GM10266 (cell line): Measurements from ENCODE around the gene KCNB1.

Source experiments
- DNase-seq: peaks from one replicate; pipeline ENCODE4 v3.0.0; 2012; ENCODE audit errors: extremely low spot score
- TF ChIP-seq, protein P1 (sequence below): IDR thresholded peaks from 2 replicates; pipeline ENCODE4 v1.5.1; 2012; ENCODE audit warnings: mild to moderate bottlenecking, low read depth; ENCODE audit not compliant: control insufficient read depth, insufficient read depth; ENCODE audit errors: missing control alignments

Gene KCNB1

DNA sequence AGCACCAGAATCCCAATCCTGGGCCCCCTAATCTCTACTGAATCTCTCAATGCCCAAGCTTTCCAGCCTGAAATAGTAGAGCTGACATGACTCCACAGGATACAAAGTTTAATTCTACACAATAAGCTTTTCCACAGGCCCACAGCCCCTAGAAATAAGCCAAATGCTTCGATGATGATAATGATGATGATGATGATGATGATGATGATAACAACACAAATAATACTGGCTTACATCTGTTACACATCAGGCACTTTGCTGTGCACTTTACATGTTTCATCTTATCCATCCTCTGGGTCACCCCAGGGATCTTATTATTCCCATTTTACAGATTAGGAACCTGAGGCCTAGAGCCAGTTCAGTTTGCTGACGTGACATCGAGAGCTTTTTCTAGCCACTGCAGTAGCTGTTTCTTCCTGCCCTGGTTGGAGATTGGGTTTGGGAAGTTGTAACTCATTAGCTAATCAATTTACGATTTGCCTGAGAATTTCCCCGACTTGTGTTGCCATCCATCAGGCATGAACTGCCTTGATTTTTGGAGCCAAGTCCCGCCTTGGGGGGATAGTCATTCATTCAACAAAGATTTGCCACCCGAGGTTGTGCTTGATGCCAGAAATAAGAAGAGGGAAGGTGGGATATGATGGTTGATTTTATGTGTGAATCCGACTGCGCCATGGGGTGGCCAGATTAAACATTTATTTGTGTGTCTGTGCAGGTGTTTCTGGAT is 20.4 kb downstream of the KCNB1 start:
- DNase-seq: no peak
- TF ChIP-seq, protein P1, sequence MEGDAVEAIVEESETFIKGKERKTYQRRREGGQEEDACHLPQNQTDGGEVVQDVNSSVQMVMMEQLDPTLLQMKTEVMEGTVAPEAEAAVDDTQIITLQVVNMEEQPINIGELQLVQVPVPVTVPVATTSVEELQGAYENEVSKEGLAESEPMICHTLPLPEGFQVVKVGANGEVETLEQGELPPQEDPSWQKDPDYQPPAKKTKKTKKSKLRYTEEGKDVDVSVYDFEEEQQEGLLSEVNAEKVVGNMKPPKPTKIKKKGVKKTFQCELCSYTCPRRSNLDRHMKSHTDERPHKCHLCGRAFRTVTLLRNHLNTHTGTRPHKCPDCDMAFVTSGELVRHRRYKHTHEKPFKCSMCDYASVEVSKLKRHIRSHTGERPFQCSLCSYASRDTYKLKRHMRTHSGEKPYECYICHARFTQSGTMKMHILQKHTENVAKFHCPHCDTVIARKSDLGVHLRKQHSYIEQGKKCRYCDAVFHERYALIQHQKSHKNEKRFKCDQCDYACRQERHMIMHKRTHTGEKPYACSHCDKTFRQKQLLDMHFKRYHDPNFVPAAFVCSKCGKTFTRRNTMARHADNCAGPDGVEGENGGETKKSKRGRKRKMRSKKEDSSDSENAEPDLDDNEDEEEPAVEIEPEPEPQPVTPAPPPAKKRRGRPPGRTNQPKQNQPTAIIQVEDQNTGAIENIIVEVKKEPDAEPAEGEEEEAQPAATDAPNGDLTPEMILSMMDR: no peak

- TF ChIP-seq, protein P1: no peak
- DNase-seq: no peak
Observed at GRCh38 chr20:49460916-49461315, 21.6 kb downstream of the KCNB1 start.

DNA sequence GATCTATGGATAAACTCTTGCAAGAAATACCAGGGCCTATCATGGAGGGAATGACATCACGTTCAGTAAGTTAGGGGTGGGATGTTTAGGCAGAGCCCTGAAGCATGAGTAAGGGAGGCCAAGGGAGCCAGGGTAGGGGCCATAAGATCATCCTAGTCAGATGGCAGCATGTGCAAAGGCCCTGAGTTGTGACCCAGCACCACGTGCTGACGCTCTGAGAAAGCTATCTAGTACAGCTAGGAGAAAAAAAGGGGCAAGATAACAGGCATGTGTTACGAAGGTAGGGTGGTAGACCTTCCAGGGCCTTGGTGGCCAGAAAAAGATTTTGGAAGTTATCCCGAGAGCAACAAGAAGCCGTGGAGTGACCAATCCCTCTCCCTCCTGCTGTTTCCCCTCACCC is 22.3 kb downstream of the KCNB1 start:
- TF ChIP-seq, protein P1: no peak
- no peak for DNase-seq

DNA sequence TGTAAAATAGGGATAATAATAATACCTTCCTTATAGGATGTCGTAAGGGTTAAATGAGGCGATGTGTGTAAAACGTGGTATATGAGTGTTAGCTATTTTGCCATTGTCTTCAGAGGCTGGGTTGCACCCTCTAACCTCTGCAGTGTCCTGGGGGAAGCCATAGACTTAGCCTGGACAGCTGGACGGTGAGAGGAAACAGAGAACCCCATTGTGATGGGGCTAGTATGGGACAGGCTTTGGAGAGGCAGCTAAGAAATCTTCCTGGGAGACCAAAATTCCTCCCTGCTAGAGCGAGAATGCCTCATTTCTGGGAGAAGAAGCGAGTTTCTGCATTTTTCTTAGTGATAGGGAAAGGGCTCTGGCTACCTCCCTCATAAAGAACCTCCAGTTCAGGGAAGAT is 22.8 kb downstream of the KCNB1 start:
- DNase-seq: no peak
- TF ChIP-seq, protein P1: no peak

DNA sequence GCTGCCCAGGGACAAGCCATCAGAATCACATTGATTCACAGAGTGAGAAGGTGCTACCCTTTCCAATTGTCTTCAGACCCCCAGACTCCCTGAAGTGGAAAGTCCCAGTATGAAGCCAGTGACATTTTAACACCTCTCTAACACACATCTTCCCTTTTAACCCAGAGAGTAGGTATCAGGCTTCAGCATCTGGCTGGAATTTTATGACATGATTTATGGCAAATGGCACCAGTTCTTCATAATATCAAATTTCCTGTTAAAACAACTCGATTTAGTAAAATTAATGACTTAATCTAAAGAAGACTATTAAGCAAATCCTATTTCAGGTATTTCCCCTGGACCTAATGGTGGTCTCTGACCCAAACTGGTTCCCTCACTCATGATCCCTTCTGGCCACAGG is 25.0 kb downstream of the KCNB1 start:
- TF ChIP-seq, protein P1: no peak
- DNase-seq: no peak

GRCh38 chr20:49456646-49457045 is 25.8 kb downstream of the KCNB1 start:
- no peak for DNase-seq
- TF ChIP-seq, protein P1: no peak

- TF ChIP-seq, protein P1: no peak
- no peak for DNase-seq
Observed at GRCh38 chr20:49455691-49456090, 26.8 kb downstream of the KCNB1 start.
